ENCODE data around the gene CLPTM1.

CLPTM1 gene

DNA sequence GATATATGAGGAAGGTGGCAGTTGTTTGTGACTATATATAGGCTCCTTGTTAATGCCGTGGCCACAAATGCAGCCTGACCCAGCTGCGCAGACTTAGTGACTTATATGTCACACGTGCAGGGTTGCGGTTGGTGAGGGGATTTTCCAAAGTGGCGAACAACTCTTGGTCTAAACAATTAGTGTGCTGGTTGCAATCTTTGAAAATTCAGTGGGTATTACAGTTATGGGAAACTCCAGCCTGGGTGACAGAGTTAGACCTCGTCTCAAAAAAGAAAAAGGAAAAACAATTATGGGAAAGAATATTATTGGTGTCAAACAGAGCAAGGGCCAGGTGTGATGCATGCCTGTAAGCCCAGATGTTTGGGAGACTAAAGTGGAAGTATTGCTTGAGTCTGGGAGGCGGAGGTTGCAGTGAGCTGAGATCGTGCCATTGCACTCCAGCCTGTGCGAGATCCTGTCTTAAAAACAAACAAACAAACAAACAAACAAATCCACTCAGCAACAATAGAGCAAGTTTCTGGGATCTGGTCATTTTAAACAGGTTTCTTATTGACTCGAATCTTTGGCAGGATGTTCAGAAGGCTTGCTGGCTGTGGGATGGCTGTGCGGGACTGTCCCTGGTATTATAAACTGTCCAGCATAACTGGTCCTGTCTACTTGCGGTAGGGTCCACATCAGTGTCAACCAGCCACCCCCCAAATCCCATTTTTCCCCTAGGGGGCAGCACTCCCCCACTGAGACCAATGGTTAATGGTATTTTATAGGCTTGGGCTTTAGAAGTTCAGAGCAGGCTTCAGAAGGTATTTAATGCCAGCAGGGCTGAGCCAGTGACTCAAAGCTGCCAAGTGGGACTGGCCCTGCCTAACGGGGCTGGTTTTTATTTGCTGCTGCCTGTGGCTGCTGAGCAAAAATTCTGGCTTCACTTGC is 61.5 kb downstream of the CLPTM1 start:
- DNase-seq: peak; percentile 77

GRCh38 chr19:45019187-45019586 is 64.0 kb downstream of the CLPTM1 start:
- no peak for DNase-seq

DNA sequence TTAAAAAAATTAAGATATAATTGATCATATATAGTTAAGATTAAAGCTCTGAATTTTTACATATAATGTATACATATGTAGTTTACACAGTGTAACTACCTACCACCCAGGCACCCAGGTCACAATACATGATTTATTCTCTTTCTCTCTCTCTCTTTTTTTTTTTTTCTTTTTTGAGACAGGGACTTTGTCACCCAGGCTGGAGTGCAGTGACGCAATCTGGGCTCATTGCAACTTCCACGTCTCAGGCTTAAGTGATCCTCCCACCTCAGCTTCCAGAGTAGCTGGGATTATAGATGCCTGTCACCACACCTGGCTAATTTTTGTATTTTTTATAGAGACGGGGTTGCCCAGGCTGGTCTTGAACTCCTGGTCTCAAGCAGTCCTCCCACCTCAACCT is 64.9 kb downstream of the CLPTM1 start:
- DNase-seq: no peak

- DNase-seq: no peak
These were observed 66.8 kb downstream of the CLPTM1 start for GRCh38 chr19:45021971-45022370.

- DNase-seq: no peak
These were observed 67.9 kb downstream of the CLPTM1 start for GRCh38 chr19:45023048-45023447.

DNA sequence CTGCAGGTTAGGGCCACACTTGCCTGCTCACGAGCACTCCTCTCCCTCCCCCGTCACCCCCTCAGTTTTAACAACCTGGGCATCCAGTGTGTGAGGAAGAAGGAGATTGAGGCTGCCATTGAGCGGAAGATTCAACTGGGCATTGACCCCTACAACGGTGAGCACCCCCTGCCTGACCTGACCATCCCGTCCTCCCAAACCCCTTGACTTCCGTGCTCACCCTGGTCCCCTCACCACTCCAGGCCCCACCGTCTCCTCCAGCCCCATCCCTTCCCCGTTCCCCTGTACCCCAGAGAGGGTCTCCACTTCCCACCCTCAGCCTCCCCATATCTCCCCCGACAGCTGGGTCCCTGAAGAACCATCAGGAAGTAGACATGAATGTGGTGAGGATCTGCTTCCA is 70.1 kb downstream of the CLPTM1 start:
- no peak for DNase-seq

- no peak for DNase-seq
These were observed 72.2 kb downstream of the CLPTM1 start for GRCh38 chr19:45027371-45027770.

- no peak for DNase-seq
These were observed 75.6 kb downstream of the CLPTM1 start for GRCh38 chr19:45030825-45031224.

DNA sequence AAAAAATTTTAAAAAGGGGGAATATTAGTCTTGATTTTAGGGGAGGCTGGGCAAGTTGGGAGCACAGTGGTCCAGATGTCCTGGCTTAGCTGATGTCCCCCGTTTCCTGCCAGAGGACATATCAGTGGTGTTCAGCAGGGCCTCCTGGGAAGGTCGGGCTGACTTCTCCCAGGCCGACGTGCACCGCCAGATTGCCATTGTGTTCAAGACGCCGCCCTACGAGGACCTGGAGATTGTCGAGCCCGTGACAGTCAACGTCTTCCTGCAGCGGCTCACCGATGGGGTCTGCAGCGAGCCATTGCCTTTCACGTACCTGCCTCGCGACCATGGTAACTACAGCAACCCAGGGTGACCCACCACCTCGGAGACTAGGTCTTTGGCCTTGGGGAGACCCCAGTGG is 77.2 kb downstream of the CLPTM1 start:
- DNase-seq: no peak

DNA sequence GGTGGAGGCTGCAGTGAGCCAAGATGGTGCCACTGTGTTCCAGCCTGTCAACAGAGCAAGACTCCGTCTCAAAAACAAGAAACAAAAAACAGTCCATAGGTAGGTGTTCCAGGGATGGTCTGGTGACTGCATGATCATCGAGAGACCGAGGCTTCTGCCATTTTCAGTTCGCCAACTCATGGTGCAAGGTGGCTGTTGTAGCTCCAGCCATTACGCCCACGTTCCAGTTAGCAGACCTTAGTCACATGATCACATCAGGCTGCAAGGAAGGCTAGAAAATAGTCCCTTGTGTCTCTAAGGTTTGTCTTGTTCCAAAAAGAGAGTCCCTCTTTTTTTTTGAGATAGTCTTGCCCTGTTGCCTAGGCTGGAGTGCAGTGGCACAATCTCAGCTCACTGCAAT is 80.6 kb downstream of the CLPTM1 start:
- no peak for DNase-seq

DNA sequence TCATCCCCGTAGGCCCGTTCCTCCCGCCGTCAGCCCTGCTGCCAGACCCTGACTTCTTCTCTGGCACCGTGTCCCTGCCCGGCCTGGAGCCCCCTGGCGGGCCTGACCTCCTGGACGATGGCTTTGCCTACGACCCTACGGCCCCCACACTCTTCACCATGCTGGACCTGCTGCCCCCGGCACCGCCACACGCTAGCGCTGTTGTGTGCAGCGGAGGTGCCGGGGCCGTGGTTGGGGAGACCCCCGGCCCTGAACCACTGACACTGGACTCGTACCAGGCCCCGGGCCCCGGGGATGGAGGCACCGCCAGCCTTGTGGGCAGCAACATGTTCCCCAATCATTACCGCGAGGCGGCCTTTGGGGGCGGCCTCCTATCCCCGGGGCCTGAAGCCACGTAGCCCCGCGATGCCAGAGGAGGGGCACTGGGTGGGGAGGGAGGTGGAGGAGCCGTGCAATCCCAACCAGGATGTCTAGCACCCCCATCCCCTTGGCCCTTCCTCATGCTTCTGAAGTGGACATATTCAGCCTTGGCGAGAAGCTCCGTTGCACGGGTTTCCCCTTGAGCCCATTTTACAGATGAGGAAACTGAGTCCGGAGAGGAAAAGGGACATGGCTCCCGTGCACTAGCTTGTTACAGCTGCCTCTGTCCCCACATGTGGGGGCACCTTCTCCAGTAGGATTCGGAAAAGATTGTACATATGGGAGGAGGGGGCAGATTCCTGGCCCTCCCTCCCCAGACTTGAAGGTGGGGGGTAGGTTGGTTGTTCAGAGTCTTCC is 82.4 kb downstream of the CLPTM1 start:
- DNase-seq: no peak

DNA sequence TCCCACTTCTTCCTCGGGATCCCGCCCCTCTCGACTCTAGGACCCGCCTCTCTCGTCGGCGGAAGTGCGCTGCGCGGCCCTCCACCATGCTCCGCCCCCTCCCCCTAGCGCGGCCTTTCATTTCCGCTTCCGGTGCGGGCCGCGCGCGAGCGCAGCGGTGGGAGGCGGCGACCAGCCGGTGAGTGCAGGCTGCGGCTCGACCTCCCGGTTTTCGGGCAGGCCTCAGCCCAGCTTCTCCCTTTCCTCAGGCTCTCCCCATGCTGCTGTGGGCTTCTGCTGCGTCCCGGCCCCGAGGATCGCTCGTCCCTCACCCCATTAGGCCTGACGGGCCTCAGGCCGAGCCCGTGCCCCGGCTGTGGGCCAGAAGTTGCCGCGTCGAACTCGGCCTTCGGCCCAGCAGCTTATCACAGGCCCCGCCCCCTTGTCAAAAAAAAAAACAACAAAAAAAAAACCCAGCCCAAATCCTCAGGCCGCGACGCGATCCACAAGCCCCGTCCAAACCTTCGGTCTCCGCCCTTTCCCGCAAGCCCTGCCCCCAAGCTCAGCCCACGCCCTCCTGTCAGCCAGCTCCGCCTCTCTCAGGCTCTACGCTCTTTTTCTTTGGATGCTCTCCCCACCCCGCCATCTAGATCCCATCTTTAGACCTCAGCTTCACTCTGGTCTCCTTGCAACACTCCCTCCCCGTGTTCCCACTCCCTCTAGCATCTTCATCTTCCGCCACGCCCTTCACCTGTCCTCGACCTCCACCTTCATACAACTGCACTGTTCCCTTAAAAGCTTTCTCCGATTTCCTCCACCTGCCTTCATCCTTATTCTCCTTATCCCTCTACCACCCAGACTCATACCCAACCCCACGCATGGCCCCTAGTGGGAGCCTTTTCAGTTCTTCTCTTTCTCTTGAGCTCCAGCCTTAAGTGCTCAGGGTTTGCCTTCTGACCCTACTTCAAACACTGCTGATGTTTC is 84.0 kb downstream of the CLPTM1 start, which contains the start of gene CLASRP:
TSS of gene CLASRP (plus strand) at position 115 of the 963 bp plus-strand sequence. CDS start 1,168 bp downstream, outside the sequence.
- DNase-seq: peak; percentile 89

- DNase-seq: no peak
These were observed 85.0 kb downstream of the CLPTM1 start for GRCh38 chr19:45040059-45040771.

DNA sequence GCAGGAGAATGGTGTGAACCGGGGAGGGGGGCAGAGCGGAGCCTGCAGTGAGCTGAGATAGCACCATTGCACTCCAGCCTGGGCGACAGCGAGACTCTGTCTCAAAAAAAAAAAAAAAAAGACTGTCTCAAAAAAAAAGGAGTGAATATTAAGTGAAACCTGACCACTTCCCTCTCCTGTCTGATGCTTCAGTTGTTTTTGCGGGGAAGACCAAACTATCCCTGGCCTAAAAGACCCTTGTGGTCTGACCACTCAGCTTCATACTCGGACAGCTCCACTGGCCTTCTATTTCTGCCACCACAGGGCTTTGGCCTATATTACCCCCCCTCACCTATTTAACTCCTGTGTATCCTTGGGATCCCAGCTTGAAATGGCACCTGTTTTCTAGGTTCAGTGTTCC is 85.9 kb downstream of the CLPTM1 start:
- no peak for DNase-seq
